Astrocyte of the cerebellum (primary cell): ENCODE data around the gene CLIP1.
A peak's percentile ranks its signal among the peaks of the same experiment; 100 is the strongest.
"Not testable (repeated sequence)": the region's sequence is repeated elsewhere in the genome, so short reads cannot be mapped to it uniquely, and the experiment has no call there.

Experiments
- DNase-seq: peaks from one replicate; pipeline ENCODE4 v3.0.0-alpha.2; 2011; ENCODE audit warnings: low read depth
- H3K4me3 ChIP-seq: 2 replicates; pipeline ENCODE4 v1.5.1; 2011; ENCODE audit warnings: mild to moderate bottlenecking, low read depth, low read length, moderate library complexity
- in situ Hi-C: cut with HindIII; loops from 2 replicates; pipeline ENCODE4 v1.10.0; 2017; ENCODE audit warnings: low sequenced_read_pairs
- TF ChIP-seq, protein P1 (sequence below): IDR thresholded peaks from 2 replicates; pipeline ENCODE4 v1.5.1; 2012; ENCODE audit warnings: low read length, low read depth, moderate library complexity, mild to moderate bottlenecking; ENCODE audit errors: missing control alignments

The CLIP1 gene

DNA sequence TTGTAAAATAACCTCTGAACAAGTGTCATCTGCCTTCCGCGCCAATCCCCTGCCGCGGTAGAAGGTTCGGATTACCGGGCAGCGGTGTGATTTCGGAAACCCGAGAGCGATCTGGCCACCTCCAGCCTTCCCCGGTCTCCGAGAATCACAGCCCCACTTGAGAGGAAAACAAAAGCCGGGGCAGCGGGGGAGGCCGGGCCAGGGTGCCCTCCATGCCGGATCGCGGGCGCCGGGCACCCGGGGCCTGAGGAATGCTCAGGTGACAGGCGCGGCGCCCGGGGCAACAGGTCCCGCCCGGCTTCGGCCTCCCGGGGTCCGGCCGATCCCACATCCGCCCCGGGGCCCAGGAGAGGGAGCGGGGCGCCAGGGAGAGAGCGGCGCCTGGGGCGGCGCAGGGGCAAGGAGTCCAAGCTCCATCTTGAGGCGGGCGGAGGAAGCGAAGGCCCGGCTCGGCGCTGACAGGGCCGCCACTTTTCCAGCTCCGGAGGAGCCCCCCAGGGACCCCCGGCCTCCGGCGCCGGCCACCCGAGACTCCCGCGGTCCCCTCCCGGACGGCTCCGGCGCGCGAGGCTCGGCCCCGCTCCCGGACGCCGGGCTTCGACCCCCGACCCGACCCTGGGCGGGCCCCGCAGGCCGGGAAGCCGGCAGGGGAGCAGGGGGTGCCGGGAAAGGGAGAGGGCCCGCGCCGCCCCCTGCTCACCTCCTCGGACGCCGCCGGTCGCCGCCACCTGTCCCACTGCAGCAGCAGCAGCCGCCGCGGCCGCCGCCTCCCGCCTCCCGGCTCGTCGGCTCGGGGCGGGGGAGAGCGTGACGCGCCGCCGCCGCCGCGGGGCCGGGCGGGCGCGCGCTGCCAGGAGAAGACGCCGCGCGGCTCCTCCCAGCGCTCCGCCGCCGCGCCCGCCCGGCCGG, at the start of gene CLIP1:
CLIP1 (minus strand) TSS at position 849 of the 909 bp plus-strand sequence. CDS start 42,217 bp downstream, outside the sequence.
- no peak for DNase-seq
- in situ Hi-C loops, result no loop called here
- TF ChIP-seq, protein P1, sequence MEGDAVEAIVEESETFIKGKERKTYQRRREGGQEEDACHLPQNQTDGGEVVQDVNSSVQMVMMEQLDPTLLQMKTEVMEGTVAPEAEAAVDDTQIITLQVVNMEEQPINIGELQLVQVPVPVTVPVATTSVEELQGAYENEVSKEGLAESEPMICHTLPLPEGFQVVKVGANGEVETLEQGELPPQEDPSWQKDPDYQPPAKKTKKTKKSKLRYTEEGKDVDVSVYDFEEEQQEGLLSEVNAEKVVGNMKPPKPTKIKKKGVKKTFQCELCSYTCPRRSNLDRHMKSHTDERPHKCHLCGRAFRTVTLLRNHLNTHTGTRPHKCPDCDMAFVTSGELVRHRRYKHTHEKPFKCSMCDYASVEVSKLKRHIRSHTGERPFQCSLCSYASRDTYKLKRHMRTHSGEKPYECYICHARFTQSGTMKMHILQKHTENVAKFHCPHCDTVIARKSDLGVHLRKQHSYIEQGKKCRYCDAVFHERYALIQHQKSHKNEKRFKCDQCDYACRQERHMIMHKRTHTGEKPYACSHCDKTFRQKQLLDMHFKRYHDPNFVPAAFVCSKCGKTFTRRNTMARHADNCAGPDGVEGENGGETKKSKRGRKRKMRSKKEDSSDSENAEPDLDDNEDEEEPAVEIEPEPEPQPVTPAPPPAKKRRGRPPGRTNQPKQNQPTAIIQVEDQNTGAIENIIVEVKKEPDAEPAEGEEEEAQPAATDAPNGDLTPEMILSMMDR, result peak; percentile 52
- peak within 1 kb of the TSS; percentile 85 for H3K4me3 ChIP-seq

DNA sequence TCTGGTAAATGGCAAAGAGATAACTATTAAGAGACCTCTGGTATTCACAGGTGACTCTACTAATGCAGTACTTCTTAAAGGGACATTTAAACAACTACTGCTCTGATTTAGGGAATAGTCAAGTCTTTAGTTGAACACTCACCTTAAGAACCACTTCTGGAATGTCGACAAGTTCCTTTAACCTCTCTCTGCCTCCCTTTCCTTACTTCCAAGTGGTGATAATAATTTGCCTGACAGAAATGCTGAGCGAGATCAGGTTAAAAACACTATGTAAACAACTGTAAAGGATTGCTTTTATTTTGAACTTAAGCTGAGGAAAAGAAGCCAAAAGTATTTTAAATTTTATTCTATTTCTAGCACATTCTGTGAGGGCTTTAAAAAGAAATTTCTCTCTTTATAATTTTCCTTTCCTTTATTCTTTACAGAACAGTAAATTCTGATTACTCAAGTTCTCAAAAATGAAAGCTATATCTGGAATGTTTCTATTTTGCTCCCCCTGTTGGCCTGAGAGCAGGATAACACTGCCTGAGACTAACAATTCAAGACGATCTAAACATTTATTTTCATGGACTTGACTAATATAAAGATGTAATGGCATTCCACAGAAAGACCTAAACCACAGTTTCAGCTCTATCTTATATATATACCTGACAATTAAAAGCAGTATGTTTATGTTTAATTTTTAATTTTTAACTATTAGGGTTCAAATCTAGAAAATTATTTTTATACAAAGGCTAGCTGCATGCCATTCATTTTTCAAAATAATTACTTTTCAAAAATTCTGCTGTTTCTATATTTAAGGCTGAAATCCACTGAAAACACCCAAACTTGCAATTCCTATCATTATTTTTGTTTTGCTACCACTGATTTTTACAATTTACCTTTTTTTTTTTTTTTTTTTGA, 49.1 kb upstream of the CLIP1 start:
- in situ Hi-C loops, result no loop called here
- TF ChIP-seq, protein P1, result peak; percentile 76
- peak; percentile 72 for DNase-seq
- H3K4me3 ChIP-seq, result no peak overlapping the region

DNA sequence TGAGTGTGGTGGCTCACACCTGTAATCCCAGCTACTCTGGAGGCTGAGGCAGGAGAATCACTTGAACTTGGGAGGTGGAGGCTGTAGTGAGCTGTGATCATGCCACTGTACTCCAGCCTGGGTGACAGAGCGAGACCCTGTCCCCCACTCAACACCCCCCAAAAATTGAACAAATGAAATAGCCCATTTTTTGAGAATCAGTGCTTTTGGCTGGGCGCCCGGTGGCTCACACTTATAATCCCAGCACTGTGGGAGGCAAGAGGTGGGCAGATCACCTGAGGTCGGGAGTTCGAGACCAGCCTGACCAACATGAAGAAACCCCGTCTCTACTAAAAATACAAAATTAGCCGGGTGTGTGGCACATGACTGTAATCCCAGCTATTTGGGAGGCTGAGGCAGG, 48.1 kb upstream of the CLIP1 start:
- H3K4me3 ChIP-seq, in situ Hi-C loops, DNase-seq: not testable (repeated sequence)

DNA sequence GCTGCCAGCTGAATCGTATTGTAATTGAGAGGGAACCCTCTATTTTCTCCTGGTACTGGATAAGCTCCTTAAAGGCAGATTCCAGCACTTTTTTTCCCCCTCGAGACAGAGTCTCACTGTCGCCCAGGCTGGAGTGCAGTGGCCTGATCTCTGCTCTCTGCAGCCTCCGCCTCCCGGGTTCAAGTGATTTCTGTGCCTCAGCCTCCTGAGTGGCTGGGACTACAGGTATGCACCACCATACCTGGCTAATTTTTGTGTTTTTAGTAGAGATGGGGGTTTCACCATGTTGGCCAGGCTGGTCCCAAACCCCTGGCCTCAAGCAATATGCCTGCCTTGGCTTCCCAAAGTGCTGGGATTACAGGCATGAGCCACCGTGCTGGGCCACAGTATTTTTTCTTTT, 47.4 kb upstream of the CLIP1 start:
- DNase-seq, H3K4me3 ChIP-seq, in situ Hi-C loops: not testable (repeated sequence)

DNA sequence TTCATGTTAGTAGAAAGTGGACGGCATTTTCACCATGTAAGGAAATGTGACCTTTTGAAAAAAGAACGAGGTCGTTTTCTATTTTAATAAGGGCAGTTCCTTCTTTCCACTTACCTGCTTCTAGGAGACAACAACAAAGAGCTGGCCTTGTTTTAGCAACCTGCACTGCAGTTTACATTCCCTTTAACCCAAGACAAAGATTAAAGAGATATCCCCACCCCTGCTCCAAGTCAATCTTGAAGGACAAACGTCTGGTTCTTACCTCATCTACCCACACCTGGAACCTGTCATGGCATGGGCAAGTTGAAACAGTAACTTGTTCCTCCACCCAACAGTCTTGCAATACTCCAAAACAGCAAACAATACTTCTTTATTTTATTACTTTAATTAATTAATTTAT, 45.5 kb upstream of the CLIP1 start:
- H3K4me3 ChIP-seq, result no peak overlapping the region
- TF ChIP-seq, protein P1, result no peak
- no peak for DNase-seq
- in situ Hi-C loops, result no loop called here

DNA sequence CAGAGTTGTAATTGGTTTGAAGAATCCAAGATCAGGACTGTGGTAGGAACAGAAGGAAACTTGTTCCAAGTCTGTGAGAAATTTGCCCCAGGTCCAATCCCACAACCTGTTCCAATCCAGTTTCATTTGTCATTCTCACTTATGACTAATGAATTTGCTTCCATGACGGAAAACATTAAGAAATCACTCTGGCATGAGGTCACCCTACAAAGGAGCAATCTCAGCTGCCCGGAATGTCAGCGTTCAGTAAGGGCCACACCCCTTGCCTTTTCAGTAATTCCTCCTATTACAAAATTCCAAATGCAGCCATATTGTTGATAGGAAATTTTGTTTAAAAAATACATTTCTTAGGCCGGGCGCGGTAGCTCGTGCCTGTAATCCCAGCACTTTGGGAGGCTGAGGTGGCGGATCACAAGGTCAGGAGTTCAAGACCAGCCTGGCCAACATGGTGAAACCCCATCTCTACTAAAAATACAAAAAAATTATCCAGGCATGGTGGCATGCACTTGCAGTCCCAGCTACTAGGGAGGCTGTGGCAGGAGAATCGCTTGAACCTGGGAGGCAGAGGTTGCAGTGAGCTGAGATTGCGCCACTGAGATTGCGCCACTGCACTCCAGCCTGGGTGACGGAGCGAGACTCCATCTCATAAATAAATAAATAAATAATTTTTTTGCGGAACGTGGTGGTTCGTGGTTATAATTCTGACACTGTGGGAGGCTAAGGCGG, 42.0 kb upstream of the CLIP1 start:
- H3K4me3 ChIP-seq, in situ Hi-C loops: not testable (repeated sequence)
- DNase-seq, result peak; percentile 95

DNA sequence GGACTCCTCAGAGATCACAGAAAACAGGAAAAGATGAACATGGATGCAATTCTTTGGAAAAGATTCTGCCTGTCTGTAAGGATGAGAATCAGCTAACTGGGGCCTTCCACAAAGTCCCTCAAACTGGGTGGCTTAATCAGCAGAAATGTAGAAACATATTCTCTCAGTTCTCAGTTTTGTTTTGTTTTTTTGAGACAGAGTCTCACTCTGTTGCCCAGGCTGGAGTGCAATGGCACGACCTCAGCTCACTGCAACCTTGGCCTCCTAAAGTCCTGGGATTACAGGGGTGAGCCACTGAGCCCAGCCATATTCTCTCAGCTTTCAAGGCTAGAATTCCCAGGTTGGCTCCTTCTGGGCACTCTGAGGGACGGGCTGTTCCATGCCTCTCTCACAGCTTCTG, 38.2 kb upstream of the CLIP1 start:
- TF ChIP-seq, protein P1, result no peak
- H3K4me3 ChIP-seq, result no peak overlapping the region
- in situ Hi-C loops, result no loop called here
- no peak for DNase-seq
